GM23338 (cell line): ENCODE results near the gene SENP8.

ENCODE experiments used
- CTCF ChIP-seq, 2 experiments: fragments of 200-600 bp in 1 of 2; sonication (generic) in 1 of 2; conservative IDR thresholded peaks; 2 replicates each; pipeline versions ENCODE4 v1.5.1 to v1.6.1; 2016 to 2017; ENCODE audit warnings: antibody characterized with exemption in 2 of 2, low read depth in 2 of 2, mild to moderate bottlenecking in 2 of 2, moderate library complexity in 1 of 2
- POLR2AphosphoS5 ChIP-seq: IDR thresholded peaks from 2 replicates; pipeline ENCODE4 v1.6.1; 2016; ENCODE audit warnings: antibody characterized with exemption, low read depth
- REST ChIP-seq: IDR thresholded peaks from one replicate; pipeline ENCODE4 v1.6.1; 2018; ENCODE audit warnings: antibody characterized with exemption; ENCODE audit not compliant: unreplicated experiment
- ZNF462 ChIP-seq: fragments of 250-450 bp; sonication (Bioruptor Pico); IDR thresholded peaks from 2 replicates; pipeline ENCODE4 v1.5.0; 2020; ENCODE audit warnings: mild to moderate bottlenecking, moderate library complexity

- TF ChIP-seq REST (no peak), CTCF (conservative IDR thresholded peaks at IDR 0.05; ENCODE audit: low read depth in 2 of 2) (no peak), ZNF462 (CRISPR knock-in tag) (no peak), POLR2AphosphoS5 (no peak)
Measured at GRCh38 chr15:72178976-72179585, 60.9 kb downstream of the SENP8 start.
